GM21515 (cell line): ENCODE results near the gene ENO4.

Experiments used
- ATAC-seq: cut with Tn5 transposase; IDR thresholded peaks from one replicate; pipeline ENCODE4 v1.9.1; 2021; ENCODE audit not compliant: unreplicated experiment

Gene ENO4

GRCh38 chr10:116868198-116868676, 18.9 kb downstream of the ENO4 start:
- no peak for ATAC-seq

GRCh38 chr10:116868722-116869121, 19.4 kb downstream of the ENO4 start:
- ATAC-seq = no peak

DNA sequence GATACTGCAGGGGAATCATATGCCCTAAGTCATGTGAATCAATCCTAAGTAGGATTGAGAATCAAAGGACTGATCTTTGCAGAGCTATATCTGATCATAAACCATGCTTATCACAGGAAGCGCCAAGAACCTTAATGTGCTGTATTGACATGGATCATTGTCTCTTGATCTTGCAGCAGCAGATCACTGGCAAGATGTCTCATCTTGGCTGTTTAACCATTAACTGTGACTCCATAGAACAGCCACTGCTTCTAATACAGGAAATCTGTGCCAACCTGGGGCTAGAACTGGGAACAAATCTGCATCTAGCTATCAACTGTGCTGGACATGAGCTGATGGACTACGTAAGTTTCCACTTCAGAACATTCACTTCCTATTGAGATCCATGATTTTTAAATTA, 21.6 kb downstream of the ENO4 start:
- ATAC-seq = no peak

GRCh38 chr10:116873134-116873533, 23.8 kb downstream of the ENO4 start:
- ATAC-seq = no peak

- ATAC-seq = no peak
These were observed 26.6 kb downstream of the ENO4 start for GRCh38 chr10:116875897-116876296.

GRCh38 chr10:116877391-116877790, 28.1 kb downstream of the ENO4 start:
- no peak for ATAC-seq

GRCh38 chr10:116878123-116878522, 28.8 kb downstream of the ENO4 start:
- no peak for ATAC-seq

- no peak for ATAC-seq
These were observed 30.5 kb downstream of the ENO4 start for GRCh38 chr10:116879817-116880216.

GRCh38 chr10:116880716-116881482, 31.6 kb downstream of the ENO4 start:
- ATAC-seq = no peak

DNA sequence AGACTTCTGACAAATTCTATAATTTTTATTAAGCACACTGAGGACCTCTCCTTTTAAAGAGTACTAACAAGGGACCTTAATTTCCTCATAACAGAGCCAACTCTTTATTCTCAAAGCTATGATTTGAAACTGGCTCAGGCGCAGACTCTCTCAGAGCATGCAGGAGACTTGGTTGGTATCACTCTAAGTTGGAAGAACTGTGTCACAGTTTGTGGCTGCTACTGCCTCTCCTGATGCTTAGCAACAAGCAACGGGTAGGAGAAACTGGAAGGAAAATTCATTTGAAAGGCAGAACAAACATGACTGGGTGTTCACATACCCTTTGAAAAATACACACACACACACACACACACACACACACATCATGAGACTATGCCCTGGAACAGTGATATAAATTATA, 33.3 kb downstream of the ENO4 start:
- no peak for ATAC-seq

DNA sequence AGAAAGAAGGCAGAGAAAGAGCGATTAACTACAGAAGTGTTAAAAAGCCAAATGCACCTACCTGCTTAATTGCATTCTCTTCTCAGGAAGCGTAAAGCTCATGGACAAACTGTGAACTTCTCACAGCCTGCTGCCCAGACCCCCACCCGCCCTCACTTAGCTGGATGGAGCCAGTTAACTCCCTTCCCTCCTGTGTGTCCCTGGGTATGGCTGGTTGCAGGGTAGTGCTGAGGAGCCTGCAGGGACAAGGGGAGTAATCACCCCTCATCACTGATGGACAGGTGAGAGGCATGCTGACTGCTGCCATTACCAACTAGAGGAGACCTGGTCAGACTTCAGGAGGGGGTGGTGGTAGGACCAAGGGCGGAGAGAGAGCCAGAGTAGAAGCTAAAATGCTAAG, 37.5 kb downstream of the ENO4 start:
- ATAC-seq = no peak

- ATAC-seq = no peak
These were observed 39.2 kb downstream of the ENO4 start for GRCh38 chr10:116888380-116889055.

DNA sequence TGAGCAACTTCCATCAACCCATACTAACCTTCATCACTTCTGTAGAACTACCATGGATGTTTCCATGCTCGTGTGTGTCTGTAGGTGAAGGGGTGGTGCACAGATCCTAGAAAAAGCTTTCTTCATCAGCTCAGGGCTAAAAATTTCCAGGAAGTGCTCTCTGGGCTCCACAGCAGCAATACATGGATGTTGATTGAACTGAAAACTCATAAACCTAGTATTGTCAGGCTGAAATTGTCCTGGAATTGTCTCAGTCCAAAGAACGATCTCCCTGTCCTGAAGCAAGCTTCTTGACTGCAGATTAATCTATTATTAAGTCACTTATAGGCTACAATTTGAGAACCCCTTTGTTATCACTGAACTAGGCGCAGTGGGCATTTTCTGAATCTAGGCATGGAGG, 39.8 kb downstream of the ENO4 start:
- ATAC-seq = no peak

- no peak for ATAC-seq
These were observed 41.9 kb downstream of the ENO4 start for GRCh38 chr10:116891208-116891607.

DNA sequence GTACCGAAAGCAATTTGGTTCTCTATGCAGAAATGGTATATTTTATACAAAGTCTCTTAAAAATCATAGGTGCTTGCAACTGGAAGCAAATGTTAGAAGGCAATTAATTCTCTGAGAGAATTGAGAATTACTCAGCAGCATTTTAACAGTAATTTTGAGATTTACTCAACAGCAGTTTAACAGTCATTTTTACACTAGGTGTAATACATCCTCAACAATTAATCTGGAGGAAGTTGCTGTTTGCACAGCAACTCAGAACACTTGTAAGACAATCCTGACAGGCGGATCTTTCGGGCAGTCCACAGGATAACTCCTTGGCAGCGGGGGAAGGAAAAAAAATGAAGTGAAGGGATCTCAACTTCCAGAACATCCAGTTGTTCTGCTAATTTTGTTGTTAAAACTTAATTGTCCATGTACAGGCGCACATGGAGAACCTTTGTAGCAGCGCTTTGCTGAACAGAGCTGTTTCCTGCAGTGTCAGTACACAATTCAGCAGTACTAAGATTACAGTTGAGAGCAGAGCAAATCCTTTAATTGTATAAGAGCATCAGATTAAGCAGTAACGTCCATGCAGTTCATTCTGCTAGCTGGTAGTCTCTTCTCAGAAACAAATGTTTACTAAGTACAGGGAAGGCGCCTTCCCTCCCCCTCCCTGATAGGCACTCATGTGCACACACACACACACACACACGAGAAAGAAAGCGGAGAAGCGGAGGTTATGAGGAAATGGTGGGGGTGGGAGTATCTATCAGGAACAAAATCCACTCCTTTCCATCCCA, 43.8 kb downstream of the ENO4 start:
- ATAC-seq = no peak

GRCh38 chr10:116893686-116894037, 44.4 kb downstream of the ENO4 start:
- ATAC-seq = no peak

GRCh38 chr10:116899626-116900025, 50.3 kb downstream of the ENO4 start:
- ATAC-seq = no peak

- no peak for ATAC-seq
These were observed 56.5 kb downstream of the ENO4 start for GRCh38 chr10:116905845-116906210.

DNA sequence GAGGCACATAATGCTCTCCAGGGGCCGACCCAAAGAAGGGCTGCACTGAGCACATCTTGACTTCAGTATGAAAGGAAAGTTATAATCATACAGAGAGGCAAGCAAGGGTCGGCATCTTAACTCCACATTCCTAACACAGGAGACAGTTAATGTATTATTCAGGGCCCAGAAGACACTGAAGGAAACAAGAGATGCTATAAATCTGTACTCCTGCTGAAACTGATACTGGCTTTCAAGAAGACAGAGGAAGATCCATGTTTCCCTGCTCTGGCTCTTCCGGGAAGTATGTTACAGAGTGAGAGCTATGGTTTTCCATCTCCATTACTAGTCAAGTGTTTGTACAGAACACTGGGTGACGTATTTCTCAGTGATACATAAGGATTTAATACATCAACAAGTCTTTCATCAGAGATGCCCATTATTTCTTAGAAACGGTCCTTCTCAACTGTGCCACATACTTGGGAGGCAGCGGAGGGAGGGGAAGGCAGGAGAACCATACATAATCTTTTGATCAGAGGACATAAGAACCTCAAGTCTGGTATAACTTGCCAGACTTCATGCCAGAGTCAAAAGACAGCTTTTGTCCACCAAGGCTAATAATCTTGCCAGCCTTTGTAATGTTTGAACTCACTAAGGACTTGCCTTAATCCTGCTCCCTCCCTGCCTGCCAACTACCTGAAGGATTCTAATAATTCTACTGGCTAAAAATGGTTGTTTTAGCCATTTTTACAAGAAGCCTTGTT, 58.1 kb downstream of the ENO4 start:
- ATAC-seq = no peak

DNA sequence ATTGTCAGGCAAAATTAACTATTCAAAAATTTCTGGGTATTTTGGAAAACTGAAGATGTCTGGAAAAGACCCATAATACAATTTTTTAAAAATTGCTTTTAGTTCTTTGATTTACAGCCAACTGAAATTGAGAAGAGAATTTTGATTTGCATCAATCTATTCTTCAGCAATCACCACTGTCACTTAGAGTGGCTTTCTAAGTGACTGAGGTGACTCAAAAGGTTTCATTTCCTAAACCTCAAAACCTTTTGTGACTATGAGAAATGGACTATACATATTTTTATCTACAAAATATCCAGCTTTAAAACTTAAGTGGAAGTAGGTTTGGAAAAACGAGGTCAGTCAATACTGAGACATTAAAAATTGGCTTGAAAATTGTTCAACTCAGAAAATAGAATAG, 60.0 kb downstream of the ENO4 start:
- no peak for ATAC-seq

DNA sequence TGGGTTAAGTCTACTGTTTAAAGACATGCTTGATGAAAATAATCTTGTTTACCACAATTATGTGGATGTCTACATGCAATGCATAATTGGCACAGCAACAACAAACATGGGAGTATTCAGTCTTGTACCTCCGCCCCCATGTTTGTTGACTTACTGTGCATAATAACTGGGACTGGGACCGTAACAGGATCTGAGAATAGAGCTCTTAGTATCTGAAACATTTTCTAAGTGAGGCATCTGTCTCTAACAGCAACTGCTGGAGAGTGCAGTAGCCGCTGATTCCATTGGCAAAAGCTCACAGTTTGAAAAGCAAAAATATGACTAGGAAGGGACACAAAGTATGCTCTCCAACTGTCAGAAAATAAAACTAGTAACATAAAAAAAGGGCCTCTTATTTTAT, 61.6 kb downstream of the ENO4 start:
- ATAC-seq = no peak
